Fibroblast of skin of left quadriceps (primary cell): ENCODE measurements around the gene RBM48.
"Not testable (repeated sequence)": the region's sequence is repeated elsewhere in the genome, so short reads cannot be mapped to it uniquely, and the experiment has no call there.

Experiments
- DNase-seq, 2 experiments: peaks; one replicate each; pipeline ENCODE4 v3.0.0-alpha.2; 2013; ENCODE audit warnings: low read depth in 2 of 2

Gene RBM48

DNA sequence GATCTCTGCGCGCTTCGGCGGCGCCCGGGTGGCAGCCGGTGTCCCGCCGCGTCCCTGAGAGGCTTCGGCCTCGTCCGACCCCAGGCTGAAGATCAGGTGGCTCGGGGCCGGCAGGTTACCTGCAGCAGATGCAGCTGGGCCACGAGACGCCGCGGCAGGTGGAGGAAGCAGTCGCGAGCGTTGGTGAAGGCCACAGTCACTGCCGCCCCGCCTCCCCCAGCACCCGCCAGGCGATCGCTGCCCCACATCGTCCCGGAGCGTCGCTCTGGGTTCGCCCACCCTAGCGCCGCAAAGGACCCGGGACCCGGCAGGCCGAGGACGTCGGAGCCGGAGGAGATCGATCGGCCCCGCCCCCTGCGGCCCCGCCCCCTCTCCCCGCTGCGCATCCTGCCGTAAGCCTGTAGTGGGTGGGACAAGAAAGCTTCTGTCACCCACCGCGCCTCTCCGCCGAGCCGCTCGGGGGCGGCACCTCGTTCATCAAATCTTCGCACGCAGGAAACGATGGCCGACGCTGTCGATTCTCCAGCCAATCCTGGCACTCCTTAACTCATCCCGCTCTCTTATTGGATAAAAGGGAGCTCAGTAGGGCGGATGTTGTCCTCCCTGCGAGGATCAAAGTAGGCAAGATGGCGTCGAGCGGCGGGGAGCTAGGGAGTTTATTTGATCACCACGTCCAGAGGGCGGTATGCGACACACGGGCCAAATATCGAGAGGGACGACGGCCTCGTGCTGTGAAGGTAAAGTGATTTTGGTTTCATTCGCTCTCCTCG lies at the start of gene RBM48, which contains the start of gene PEX1:
RBM48 (plus strand) TSS at position 608 of the 770 bp plus-strand sequence; CDS start at position 627, 19 bp downstream.
PEX1 (minus strand) TSS at position 333 of the 770 bp plus-strand sequence; CDS start at position 248, 85 bp downstream.
- DNase-seq = peak; percentile 98 to 99

DNA sequence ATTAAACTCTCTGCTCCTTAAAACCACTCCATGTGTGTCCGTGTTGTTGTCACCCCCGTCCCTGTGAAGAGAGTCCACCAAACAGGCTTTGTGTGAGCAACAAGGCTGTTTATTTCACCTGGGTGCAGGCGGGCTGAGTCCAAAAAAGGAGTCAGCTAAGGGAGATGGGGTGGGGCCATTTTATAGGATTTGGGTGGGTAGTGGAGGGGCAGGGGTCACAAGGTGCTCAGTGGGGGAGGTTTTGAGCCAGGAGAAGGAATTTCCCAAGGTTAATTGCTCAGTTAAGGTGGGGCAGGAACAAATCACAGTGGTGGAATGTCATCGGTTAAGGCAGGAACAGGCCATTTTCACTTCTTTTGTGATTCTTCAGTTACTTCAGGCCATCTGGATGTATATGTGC lies 49.4 kb upstream of the RBM48 start:
- DNase-seq = not testable (repeated sequence)

DNA sequence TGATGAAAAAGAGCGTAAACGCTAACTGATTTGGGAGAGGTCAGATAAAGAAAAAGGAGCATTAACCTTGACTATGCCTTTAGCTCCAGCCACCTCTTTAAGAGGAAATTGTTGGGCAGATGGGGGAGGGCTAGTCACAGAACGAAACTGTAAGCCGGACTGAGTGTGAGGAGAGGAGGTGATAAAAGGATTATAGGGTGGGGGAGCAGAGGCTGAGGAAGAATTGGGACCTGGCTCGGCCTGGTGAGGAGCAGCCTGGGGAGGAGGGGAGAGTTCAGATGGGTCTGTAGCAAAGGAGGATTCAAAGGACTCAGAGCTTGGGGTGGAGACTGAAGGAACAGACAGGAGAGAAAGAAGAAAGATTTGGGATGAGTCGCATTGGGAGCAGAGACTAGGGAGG lies 45.0 kb upstream of the RBM48 start:
- not testable (repeated sequence) for DNase-seq

DNA sequence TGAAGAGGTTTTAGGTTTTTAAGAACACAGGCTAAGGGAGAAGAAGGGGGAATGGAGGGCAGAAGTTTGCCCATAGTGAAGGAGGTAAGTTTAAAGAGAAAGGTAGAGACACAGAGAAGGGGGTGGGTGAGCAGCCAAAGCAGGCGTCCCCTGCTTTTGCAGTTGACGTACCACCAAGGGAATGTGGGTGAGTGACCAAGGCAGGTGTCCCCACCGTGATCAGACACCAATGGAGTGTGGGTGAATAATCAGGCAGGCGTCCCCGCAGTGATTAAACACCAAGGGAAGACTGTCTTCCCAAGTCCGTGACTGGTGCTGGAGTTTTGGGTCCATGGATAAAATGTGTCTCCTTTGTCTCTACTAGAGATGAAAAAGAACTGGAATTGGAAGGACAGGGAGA lies 44.4 kb upstream of the RBM48 start:
- DNase-seq = not testable (repeated sequence)

DNA sequence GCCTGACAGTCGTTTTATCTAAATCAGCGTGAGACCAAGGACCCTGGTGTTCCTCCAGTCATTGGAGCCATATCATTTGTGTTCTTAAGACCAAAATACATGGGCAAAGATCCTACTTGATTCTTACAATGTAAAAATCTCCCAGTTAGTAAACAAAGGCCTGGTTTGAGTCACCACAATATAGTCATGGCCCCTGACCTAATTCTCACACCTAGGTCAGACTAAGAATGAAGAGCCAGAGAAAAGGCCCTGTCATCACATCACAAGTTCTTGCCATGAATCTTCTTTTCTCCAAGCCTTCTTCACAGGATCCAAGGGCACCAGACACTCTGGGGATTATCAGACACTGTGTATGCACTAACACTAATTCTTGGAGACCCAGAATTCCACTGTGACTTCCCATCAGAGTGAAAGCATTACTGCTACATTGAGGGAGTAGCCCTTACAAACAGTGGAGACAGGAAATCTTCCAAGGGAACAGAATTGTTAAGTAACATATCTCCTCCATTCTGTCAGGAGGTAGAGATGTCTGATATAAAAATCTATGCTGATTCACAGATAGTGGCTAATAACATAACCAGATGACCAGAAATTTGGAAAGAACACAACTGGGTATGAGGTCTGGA lies 43.2 kb upstream of the RBM48 start:
- no peak for DNase-seq

DNA sequence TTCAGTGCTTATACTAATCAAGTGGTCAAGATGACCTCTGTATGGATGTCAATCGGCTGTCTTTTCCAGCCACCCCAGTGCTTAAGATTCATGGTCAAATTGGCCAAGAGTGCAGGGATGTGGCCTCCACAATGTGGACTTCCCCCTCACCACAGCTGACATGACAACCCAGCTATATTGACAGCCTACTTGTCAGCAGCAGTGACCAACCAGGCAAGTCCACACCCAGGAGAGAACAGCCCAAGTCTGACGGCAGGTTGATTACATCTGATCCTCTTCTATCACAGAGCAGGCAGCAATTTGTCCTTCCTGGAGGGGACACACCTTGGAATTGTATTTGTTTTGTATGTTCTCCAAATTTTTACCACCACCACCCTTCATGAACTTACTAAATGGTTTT lies 42.6 kb upstream of the RBM48 start:
- no peak for DNase-seq

DNA sequence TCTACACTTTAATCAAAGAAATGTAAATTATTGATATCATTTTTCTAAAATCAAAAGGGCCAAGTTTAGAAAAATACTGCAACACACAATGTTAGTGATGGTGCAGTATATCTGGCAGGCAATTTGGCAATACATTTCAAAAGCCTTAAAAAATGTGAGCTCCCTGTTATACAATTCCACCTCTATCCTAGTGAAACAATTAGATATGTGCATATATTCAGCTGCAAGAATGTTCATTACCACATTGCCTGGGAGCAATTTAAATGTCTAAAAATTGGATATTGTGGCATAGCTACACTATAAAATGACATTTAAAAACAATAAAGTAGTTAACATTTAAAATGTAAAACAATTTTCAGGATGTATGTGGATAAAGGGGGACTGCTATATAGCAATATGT lies 40.8 kb upstream of the RBM48 start:
- DNase-seq = no peak

DNA sequence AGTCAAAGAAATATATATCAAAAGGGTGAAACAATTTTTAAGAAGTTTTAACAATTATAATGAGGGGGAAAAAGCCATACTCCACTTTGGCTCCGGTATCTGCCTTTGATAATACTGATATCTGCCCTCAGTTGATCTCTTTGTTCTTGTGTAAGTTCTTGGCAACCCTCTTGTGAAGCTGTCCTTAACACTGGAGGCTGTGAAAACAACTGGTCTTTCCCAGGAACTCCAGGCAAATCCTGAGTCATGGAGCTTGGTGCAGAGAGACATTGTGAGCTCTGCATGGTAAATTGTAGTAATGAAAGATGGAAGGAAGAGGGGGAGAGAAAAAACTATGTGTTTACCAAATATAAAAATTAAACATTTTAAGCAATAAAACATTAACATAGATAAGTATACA lies 39.0 kb upstream of the RBM48 start:
- DNase-seq = no peak

DNA sequence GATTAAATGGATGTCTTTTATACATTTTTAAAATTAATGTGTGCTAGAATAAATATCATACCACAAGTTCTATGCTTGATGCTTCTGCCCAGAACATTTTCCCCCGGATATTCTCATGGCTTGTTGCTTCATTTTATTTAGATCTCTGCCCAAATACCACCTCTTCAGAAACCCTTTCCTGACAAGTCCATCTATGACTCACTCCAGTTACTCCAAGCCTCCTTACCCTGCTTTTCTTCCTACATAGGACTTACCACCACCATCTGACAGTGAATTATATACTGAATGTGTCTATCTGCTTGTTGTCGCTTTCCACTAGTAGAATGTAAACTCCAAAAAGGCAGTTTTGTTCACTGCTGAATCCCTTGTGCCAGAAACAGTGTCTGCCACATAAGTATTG lies 31.7 kb upstream of the RBM48 start:
- no peak for DNase-seq

DNA sequence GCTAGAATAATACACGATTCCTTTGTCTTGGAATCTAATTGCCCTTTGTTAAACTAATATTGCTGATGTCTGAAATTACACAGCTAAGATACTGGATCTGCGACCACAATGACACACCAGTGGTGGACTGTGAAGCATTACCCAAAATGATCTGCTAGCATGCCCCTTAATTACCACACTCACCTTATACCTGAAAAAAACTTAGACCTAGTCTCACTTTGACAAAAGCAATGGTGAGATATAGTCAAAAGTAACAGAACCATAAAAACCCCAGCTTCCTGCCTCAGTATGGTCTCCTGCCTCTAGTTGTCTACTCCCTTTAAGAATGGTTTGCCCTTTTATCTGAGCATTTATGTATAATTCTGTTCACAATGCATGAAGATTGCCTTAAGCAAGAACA lies 30.0 kb upstream of the RBM48 start:
- no peak for DNase-seq

DNA sequence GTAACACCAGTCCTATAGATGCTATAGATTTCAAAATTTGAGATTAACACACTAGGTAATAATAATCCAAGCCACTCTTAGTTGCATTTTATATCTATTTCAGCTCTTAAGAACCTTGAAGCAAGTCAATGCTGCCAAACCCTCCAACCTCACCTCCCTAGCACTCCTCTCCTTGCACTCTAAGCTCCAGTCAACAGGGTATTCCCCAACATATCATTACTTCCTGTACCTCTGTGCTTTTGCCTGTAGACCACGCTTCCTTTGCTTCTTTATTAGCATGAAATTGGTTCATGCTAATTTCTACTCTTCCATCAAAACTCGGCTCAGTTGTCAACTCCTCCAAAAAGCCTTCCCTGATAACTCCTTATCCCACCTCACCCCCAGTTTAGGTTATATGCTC lies 24.8 kb upstream of the RBM48 start:
- DNase-seq = no peak

DNA sequence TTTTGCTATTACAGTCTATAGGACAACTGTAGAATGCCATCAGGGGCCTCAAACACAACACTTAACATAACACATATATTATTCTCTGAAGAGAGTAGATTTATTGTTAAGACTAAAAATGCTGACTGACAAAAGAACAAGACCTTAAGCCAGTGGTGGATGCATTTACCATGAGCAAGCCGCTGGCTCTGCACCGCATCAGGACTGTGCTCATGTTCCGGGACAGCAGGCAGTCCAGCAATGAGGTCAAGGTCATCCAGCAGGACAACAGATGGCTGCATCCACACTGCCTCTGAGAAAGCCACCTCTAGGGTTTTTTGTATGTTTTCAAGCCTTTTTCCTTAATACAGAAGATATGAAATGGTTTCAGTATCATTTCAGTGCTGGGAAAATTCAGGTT lies 24.0 kb upstream of the RBM48 start:
- DNase-seq = no peak

DNA sequence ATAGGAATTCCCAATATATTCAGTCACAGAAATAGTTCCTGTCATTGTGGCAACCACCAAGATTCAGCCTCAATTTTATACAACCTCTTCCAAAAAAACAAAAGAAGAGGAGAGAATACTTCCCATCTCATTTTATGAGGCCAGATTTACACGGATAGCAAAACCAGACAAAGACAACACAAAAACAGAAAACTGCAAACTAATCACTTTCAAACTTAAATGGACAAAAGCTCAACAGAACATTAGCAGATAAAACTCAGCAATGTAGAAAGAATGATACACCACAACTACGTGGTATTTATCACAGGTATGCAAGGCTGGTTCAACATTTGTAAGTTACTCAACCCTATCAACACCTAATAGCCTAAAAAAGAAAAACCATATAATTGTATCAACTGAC lies 22.2 kb upstream of the RBM48 start:
- DNase-seq = no peak

DNA sequence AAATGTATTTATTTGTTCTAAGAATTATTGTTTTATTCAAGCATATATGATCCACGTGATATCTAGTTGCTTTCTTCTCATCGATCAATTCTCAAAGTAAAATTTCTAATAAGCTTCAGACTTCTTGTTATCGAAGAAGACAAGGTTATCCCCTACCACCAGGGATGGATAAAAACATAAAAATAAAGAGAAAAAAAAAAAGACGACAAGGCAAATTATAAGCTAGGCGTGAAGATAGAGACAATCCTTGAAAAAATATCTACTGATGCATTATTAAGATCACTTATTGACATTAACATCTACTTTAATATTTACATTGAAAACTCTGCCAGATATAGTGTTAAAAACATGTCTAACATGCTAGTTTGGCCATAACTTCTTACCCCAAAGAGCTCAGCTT lies 19.6 kb upstream of the RBM48 start:
- no peak for DNase-seq

DNA sequence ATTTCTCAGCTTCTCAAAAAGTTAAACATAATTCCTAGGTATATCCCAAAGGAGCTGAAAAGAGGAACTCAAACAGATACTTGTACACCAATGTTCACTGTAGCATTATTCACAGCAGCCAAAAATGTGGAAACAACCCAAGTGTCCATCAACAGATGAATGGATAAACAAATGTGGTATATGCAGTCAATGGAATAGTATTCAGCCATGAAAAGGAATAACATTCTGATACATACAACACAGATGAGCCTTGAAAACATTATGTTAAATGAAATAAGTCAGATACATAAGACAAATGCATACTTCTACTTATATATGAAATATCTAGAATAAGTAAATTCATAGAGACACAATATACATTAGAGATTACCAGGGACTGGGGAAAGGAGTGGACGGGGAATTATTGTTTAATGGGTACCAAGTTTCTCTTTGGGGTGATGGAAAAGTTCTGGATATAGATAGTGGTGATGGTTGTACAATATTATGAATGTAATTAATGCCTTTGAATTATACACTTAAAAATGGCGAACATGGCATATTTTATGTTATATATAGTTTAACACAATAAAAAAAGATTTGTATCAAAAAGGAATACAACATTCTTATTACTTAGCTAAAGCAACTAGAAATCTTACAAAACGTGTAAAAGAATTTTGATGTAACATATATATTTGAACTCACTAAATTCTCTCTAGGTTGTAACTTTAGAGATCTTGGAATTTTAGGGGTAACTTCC lies 15.3 kb upstream of the RBM48 start:
- no peak for DNase-seq

DNA sequence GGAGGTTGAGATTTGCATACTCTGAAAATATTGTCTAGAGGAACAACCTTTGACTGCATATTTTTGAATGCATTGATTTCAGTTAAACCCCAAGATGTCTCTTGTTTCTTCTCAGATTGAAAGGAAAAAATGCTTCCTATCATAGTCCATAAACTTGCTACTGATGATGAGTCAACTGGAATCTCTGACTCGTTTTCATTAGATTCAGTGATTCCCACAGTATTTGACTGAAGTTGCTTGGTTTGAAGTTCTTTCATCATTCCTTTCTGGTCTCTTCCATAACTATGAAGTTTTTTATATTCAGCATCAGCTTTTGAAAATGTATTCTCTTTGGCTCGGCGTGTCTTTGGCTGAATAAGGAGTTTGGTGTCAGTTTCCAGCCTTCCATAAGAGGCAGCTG lies 11.0 kb upstream of the RBM48 start:
- DNase-seq = no peak

DNA sequence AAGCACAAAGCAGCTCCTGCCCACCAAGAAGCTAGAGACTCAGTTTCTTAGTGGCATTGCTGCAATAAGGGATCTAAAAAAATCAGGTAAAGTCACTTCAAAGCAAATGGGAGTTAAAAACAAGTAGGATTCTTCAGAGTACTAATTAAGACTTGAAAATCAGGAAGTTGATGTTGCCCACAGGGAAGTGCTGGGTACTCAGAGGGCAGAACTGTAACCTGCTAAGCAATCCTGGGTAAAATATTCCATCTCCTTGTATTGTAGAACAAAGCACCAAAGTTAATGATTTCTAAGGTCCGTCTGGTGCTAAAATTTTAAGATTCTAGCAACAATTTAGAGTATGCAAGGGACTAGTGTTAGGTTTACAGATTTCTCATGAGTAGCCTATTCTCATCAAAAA lies 8.6 kb upstream of the RBM48 start:
- no peak for DNase-seq

DNA sequence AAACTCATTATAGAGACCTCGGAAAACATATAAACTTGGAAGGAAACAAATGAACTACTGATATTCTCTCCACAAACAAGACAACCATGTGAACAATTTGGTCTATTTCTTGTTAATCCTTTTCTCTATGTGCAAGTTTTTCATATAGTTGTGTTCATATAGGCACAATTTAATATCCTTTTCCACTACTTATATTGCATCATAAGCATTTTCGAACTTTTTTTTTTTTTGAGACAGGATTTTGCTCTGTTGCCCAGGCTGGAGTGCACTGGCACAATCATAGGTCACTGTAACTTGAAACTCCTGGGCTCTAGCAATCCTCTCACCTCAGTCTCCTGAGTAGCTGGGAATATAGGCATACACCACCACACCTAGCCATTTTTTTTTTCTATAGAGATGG lies 5.5 kb upstream of the RBM48 start:
- DNase-seq = no peak

DNA sequence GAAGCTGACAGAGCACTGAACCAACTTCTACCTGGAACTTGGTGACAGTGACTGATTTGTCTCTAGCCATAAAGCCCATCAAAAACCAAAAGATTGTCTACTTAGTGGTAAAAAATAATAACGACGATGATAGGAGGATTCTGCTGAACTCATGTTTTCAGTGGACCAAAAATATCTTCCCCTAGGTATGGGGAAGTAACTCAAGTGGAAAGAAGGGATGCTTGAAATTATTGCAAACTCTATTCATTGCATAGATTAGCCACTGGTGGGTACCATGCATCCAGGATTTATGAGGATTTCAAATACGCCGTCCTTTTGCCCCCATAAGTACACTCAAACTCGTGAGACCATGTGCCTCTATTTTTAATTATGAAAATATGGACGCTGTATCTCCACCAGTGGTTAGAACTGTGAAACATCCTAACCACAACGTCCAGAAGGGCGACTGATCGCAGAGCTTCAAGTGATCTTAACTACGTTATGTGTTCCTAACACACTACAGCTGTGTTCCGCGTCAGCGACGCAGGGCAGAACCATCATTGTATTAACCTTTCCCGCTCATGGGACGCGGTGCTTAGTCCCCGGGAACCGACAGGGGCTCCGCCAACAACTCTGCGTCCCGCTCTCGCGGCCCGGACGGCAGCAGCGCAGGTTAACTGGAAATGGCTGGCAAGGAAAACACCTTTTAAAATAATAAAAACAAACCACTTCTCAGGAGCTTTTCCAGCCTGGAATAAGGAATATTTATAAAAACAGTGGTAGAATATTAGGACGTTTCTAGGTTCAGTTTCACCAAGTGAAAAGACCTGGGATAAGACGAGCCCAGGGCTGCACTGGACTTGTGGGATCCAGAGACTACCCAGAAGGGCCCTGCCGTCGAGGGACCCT lies 1.1 kb upstream of the RBM48 start:
- DNase-seq = no peak

DNA sequence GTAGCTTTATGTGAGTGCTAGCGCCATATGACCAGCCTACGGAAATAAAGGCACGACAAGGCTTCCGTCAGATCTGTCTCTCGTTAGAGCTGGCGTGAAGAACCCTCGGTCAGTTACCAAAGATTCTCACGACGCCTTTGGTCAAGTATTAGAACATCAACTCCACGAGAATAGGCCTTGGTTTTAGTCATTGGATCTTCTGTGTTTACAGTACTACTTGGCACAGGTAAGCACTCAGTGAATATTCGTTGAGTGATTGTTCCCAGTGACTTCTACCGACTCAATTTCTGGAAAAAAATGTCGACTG lies 316 bp downstream of the RBM48 start:
- DNase-seq = no peak

DNA sequence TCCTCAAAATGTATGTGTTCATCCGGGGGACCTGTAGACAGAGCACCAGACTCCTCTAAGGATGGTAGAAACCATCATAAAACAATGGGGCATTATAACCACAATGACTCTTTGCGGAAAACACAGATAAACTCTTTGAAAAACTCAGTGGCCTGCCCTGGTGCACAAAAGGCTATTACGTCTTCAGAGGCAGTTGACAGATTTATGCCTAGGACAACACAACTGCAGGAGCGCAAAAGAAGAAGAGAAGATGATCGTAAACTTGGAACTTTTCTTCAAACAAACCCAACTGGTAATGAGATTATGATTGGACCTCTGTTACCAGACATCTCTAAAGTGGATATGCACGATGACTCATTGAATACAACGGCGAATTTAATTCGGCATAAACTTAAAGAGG lies 6.0 kb downstream of the RBM48 start:
- DNase-seq = no peak

DNA sequence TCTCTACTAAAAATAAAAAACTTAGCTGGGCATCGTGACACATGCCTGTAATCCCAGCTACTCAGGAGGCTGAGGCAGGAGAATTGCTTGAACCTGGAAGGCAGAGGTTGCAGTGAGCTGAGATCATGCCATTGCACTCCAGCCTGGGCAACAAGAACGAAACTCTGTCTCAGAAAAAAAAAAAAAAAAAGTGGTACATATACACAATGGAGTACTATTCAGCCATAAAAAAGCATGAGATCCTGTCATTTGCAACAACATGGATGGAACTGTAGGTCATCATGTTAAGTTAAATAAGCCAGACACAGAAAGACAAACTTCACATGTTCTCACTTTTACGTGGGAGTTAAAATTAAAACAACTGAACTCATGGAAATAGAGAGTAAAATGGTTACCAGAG lies 14.9 kb downstream of the RBM48 start:
- not testable (repeated sequence) for DNase-seq
